Measurements from ENCODE around the gene VPS37B.
"Not testable (repeated sequence)": the region's sequence is repeated elsewhere in the genome, so short reads cannot be mapped to it uniquely, and the experiment has no call there.

Gene VPS37B

DNA sequence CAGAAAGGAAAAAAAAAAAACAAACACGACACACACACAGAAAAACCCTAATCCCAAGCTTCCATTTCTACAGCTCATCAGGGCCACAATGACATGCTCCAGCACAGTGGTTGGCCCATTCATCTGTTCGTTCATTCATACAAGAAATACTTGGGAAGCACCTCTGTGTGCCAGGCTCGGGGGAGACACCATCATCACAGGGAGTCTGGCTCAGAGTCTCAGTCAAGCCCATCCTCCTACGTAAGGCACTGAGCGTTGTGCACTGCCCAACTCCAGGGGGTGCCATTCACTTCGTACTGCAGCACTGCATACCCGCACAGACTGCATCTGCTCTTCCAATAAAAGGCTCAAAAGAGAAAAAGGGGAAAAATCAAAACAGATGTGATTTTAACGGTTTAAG, 15.3 kb downstream of the VPS37B start:
- no peak for DNase-seq

DNA sequence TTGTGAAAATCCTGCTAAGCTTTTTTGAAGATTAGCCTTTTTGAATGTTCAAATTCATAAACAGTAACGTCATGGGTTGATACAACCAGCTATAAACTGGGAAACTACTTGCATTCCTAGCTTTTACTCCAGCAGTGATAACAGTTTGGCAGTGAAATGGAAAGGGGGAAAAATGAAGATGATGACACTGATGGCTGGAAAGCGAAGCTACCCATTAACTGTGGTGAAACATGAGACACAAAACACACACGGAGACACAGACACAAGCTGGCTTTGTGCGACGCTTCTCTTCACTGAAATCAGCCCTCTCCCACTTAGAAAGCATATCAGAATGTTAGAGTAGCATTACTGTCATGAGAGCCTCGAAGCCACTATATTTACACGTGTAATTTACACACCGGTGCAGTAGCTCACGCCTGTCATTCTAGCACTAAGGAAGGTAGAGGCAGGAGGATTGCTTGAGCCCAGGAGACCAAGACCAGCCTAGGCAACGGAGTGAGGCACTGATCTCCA, 15.7 kb downstream of the VPS37B start:
- DNase-seq = no peak

DNA sequence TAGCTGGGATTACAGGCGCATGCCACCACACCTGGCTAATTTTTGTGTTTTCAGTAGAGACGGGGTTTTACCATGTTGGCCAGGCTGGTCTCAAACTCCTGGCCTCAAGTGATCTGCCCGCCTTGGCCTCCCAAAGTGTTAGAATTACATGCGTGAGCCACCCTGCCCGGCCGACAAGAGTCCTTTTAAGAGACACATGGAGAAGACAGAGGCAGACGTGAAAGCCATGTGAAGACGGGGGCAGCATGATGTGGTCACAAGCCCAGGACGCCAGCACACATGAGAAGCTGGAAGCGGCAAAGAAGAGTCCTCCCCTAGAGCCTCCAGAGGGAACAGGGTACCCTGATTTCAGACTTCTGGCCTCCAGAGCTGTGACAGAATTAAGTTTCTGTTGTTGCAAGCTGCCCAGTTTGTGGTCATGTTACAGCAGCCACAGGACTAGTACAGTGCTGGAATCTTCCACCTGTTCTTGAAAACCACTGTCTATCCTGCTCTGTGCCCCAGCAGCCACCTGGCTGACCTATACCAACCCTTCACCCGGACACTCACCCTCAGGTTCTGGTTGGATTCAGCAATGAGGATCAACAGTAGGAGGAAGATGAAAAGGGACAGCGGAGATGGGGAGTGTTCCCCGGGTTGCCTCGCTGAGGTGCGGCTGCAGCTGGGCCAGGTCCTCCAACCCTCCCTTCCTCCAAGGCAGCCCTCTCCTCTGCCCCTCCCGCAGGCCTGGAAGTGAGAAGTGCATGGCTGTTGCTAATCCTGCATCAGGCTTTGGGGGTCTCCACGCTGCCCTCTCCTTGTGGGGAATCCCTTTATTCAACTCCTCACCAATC, 16.9 kb downstream of the VPS37B start:
- no peak for DNase-seq

DNA sequence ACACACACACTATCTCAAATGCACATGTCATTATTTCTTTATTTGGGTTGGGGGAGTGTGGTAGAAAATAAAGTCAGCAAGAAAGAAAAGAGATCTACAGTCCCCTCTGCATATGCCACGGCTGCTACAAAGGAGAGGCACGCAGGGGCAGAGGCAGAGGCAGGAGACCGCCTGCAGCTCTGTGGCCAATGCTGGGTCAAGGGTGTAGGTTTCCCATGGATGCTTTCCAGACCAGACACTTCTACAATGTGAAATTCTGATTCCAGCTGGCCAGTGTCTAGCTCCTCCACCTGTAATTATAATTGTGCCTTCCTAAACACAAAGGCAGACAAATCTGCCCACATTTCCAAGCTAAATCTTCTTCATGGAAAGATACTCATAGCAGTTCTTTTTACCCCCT, 19.2 kb downstream of the VPS37B start:
- no peak for DNase-seq

DNA sequence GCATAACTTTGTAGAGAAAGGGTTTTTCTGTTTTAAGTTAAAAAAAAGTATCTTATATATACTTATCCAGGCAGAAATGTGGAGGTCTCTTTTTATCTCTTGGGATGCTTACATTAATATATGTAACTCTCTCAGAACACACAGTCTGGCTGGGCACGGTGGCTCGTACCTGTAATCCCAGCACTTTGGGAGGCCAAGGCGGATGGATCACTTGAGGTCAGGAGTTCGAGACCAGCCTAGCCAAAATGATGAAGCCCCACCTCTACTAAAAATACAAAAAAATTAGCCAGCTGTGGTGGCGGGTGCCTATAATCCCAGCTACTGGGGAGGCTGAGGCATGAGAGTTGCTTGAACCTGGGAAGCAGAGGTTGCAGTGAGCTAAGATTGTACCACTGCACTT, 19.6 kb downstream of the VPS37B start:
- DNase-seq = not testable (repeated sequence)

DNA sequence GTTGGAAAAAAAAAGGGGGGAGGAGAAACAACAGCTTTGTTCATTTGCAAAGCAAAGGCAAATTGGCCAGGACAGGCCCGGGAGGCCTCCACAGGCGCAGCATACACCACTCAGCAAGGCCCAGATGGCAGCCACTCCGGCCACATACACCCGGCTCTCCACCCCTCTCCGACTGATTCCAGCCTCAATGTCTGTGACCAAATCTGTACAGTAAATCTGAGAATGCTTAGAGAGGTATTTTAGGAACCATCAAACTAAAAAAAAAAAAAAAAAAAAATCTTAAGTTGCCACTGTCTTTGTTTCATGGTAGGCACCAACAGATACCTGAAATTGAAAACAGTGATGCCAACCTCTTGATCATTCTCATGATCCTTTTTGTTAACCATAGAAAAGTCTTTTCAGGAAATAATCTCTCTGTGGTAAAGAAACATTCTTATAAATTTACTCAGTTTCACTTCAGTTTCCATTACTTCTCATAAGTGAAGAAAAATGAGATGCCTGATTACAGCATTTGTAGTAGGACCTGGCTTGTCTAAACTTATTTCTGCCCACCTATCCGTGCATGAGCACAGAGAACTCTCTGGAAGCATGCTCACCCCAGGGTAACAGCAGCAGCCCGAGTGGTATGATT, 20.2 kb downstream of the VPS37B start:
- DNase-seq = no peak

DNA sequence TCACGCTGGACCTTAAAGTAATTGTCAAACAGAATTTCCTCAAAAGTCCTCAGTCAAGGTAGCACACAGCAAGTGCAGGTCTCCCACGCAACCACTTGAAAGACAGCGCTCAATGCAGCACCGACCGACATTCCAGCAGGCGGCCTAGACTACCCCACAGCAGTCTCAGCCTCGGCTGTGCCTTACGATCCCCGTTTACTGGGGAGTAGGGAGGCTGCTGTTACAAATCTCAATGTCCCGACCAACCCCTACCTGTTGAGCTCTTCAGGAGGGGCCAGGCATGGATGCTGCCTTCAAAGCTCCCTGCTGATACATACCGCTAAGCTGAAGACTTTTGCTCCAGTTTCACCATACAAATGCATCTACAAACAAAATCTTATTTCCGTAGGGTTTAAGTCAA, 21.8 kb downstream of the VPS37B start:
- no peak for DNase-seq

DNA sequence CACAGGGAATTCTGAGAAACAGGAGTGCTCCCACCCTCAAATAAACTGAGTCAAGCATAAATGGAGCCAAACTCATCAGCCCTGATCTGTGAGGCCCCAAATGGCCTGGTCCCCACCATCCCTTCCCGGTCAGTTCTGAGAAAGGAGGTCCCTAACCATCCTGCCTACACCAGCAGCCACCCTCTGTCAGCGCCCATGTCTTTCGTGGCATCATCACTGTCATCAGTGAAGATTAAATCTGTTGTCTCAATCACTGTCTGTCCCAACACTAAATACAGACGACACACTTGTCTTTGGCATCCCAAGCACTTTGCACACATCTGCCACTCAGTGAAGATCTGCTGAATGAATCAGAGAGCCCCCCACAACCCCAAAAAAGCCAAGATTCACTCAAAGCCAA, 22.4 kb downstream of the VPS37B start:
- DNase-seq = no peak

DNA sequence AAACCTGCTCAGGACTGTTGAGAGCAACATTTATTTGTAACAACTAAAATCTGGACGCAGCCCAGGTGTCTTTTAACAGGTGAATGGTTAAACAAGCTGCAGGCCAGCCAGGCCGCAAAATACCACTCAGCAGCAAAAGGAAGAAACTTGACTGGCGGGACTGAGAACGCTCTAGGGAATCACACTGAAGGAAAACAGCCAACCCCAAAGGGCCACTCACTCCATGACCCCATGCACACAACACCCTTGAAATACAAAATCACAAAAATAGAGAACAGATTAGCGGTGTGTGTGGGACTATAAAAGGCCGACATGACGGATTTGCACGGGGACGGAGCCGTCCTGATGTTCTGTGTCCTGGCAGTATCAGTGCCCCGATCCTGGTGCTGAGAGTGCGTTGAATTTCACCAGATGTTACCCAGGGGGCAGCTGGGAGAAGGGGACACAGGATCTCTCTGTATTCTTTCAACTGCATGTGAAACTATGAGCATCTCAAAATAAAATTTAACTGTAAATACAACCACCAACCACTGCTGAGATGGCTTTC, 23.0 kb downstream of the VPS37B start:
- no peak for DNase-seq

DNA sequence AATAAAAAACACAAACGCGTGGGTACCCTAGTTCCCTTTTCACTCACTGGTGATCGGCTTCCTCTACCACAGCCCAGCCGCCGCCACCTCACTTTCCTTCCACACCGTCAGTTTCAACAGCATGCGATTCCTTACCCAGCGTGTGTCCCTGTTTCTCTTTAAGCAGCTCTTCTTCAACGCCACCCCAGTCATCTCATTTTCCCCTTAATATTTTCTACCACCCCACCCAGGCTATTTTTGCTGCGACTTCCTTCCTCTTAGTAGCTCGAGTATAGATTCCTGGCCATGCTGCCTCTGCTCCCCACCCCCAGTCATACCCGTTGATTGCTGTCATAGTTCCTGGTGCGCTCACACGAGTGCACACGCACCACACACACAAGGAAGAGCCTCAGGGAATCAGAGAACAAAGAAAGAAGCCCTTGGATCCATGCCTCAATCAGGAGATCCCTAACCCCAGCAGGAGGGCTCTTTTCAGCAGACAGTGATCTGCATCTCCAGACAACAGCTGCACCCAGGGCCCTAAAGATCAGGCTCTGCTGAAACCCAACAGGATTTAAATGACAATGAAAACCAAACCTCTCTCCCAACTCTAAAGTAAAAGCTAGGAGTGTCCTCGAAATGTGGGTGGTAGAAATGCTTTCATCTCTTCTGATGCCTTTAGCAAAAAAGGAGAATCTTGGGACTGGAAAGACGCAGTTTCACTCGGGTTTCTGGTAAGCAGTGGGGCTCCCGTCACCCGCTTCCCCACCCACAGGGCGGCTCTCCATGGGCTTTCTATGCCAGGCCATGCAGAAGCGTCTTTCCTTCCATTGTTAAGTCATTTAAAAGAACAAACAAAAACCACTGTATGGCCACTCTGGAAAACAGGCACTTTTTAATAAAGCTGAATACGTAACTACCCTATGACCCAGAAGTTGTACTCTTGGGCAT, 23.8 kb downstream of the VPS37B start:
- no peak for DNase-seq

DNA sequence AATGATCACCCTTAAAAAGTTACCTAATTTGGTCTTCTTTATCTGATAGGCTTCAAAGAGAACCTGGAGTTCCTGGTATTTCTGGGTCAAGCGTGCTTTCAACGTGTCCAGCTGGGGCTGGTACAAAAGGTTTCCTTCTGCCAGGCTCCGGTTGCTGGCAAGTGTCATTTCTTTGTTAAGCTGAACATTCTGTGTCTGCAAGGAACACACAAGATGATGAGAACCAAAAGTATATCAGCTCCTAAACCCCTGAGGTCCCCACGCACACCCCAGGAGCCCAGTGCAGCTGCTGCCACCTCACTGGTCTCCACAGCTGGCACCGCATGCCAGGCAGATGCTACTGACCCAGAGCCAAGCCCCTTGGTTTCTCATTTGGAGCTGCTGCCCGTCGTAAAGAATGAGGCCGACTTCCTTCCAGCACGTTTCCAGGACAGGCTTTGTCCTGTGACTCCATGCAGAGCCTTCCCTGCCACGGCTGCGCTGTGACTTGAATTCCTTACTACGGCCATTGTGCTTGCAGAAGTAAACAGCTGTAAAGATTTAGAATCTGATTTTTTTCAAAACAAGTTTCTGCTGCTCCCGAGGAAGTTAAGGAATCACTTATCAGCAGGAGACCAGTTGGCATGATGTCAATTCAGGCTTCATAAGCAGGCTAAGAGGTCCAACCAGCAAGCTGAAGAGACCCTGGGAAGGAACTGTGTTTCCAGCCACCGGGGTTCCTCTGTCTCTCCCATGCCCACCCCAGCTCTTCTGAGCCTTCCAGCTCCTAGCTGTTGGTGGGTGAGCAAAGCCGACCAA, 24.9 kb downstream of the VPS37B start:
- DNase-seq = no peak

DNA sequence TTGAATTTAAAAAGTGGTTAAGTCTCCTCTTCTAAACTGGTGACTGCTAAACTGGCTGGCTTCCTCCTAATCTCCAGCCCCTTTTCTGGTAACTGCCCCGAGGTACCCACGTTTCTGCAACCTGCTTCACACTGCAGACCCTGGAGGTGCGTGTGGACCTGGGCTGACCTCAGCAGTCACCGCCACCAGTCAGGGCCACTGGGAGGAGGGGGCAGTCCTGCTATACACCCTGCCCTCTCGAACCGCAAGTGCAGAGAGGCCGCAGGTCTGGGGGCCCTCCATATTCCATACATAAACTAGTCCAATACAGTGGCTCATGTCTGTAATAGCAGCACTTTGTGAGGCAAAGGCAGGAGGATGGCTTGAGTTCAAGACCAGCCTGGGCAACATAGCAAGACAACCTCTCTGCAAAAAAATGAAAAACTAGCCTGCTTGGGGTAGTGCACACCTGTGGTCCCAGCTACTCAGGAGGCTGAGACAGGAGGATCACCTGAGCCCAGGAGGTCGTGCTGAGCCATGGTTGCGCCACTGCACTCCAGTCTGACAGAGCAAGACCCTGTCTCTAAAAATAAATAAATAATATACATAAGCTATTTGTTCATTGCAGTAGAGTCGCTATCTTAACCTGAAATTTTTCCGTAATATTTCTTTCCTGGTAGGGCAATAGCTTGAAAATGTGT, 25.6 kb downstream of the VPS37B start:
- no peak for DNase-seq

DNA sequence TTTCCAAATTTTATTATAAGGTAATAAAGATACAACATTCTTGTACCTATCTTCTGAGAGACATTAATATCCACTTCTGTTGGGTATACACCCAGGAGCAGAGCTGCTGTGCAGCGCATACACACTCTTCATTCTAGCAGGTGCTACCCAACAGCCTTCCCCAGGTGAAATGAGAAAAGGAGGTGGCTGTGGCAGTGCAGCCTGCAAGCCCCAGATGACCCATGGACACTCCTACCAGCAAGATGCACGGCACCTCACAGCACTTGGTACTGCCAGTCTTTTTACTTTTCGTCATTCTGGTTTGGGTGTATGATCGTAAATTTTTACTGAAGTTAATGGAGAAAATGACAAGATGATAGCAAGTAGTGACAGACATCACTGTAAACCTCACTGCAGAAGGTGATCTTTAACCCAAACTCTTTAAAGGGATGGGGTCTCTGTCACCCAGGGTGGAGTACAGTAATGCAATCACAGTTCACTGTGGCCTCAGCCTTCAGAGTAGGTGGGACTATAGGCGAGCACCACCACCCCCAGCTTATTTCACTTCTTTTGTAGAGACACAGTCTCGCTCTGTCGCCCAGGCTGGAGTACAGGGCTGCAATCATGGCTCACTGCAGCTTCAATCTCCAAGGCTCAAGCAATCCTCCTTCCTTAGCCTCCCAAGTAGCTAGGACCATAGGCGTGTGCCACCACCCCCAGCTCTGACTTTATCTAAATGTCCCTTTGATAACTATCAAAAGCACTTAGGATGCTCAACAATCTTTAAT, 26.5 kb downstream of the VPS37B start:
- no peak for DNase-seq

DNA sequence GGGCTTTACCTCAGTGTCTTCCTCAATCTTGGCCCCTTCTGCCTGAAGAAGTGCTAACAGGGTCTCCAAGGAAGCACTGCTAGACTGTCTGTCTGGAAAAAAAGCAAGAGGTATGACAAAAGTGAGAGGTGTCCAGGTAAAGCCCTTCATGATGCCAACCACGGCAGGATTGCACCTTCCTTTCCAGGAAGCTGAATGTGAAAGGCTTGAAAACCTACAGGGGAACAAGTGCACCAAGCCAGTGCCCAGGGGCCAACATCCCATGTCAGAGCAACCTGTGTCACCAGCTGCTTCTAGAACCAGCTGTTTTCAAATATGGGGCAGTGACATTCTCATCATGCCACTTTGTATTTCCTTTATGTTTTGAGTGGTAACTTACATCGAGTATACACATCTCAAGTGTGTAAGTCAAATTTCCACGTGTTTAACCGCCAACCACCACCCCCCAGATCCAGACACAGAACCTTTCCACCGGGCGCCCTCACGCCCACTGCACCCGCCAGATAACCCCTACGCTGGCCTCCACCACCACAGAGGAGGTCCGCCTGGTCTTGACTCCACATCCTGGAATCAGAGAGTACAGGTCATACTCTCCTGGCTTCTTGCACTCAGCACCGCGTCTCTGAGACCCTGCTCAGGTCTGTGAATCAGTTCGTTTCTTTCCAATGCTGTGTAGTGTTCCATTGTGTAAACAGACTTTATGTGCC, 27.3 kb downstream of the VPS37B start:
- no peak for DNase-seq

DNA sequence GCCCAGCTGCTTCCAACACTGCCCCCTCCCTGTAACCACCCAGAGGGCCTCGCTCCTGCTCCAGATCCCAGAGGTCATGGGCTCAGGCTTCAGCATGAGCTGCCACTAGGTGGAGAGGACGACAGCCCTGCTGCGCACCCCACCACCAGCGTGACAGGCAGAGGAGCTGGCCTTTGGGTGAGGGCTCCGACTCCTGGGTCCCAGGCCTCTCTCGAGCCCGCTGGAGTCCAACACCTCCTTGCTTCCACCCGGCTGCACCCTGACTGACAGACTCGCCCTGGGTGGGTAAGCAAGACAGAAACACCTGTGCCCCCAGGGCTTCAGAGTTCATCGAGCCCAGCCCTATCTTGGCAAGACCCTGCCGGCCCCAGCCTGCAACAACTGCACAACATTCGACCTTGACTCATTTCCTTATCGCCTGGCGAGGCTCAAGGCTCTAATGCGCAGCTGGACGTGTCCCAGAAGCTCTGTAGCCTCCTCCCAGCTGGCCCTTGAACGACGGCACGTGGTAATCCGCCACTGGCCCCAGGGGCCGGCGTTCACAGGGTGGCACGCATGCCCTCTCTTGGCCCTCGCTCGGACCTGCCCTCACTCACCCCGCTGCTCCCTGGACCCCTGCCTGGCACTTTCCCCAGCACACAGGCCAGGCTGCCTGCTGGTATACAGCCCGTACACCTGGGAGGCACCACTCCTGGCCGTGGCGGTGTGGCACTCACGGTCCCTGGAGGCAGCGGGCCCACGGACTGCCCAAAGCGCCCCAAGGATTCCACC, 28.0 kb downstream of the VPS37B start:
- DNase-seq = no peak

DNA sequence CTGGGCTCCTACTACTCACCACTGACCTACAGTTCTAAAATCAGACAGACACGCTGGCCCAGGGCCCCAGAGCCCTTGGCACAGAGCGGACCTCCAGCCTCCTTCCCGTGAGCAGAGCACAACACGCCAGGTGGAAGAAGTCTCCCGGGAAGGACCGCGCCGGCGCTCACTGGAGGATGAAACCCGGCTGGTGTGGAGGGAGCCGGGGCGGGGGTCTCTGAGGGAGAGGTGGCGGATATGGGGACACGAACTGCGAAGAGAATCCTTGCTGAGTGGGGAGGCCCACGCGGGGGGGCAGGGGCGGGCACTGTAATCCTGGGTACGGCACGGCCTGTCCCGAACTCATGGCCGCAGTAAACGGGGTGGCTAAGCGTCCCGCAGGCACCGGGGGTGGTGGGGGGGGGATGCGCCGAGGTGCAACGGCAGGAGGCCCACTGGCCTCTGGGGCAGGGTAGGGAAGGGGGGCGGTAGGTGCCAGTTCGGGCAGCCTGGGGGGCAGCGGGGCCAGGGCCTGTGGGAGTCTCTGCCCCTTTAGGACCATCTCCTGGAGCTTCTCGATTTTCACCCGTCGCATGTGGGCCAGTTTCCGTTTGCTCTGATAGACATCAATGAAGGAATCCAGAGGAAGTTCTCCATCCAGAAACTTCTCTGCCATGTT, 28.8 kb downstream of the VPS37B start:
- no peak for DNase-seq

DNA sequence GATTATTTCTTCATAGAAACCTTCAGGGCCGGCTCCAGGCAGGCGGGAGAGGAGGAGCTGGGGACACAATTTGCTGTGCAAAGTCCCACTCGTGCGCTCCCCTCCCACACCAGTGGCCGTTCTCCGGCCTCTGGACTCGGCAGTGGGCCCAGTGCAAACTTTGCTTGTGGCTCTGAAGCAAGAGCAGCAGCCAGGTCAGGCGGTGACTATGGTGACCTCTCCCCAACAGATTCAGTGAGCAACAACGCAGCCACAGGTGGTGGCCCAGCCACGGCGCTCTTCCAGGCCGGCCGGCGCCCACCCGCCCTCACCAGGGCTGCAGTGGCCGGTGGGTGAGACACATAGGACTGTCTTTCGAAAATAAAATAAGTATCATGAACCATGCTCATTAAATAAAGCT, 29.5 kb downstream of the VPS37B start:
- no peak for DNase-seq
